H1 (cell line): Measurements from ENCODE around the gene TFB1M. TPM values are rescaled to one million over a fixed set of nuclear protein-coding genes. Genes with fewer than 3 reads are reported as not detected.

Experiments
- CTCF ChIA-PET: fragments of 300-600 bp; sonication (Branson Sonifier 250); formaldehyde crosslinking; loops from one replicate; lab custom pipeline; 2021; ENCODE audit not compliant: partially characterized antibody; lab: Charles Lee
- POLR2A ChIA-PET: fragments of 300-600 bp; sonication (Branson Sonifier 250); formaldehyde crosslinking; loops from one replicate; lab custom pipeline; 2021; ENCODE audit warnings: inconsistent platforms; ENCODE audit not compliant: partially characterized antibody; lab: Charles Lee
- DNase-seq, 2 experiments: peaks; one replicate each; pipeline versions ENCODE4 v3.0.0 to v3.0.0-alpha.2; 2010 to 2022; ENCODE audit warnings: low spot score in 2 of 2, low read depth in 1 of 2, mixed read lengths in 1 of 2
- FAIRE-seq: peaks from 2 replicates; lab custom pipeline; 2011; peaks lifted over from hg19 to GRCh38; lab: Jason Lieb, UNC
- H2AFZ ChIP-seq: 2 replicates; pipeline ENCODE4 v1.8.1; 2012; ENCODE audit warnings: low read length, inconsistent platforms
- H2AK5ac ChIP-seq: 2 replicates; pipeline ENCODE4 v1.6.1; 2013; ENCODE audit warnings: low read depth, low read length
- H2BK120ac ChIP-seq: replicated peaks from 2 replicates; pipeline ENCODE3; 2013; ENCODE audit warnings: low read depth, low read length, inconsistent platforms
- H2BK12ac ChIP-seq: 2 replicates; pipeline ENCODE4 v1.6.1; 2013; ENCODE audit warnings: low read depth, low read length
- H2BK15ac ChIP-seq: 2 replicates; pipeline ENCODE4 v1.6.1; 2013; ENCODE audit warnings: low read length
- H2BK20ac ChIP-seq: 2 replicates; pipeline ENCODE4 v1.6.1; 2013; ENCODE audit warnings: low read length
- H2BK5ac ChIP-seq: 2 replicates; pipeline ENCODE4 v1.6.1; 2013; ENCODE audit warnings: low read depth, low read length
- H3K14ac ChIP-seq: 2 replicates; pipeline ENCODE4 v1.6.1; 2013; ENCODE audit warnings: inconsistent platforms; ENCODE audit not compliant: insufficient read length
- H3K18ac ChIP-seq: 2 replicates; pipeline ENCODE4 v1.6.1; 2013; ENCODE audit warnings: low read length; ENCODE audit errors: extremely low read depth
- H3K23ac ChIP-seq: 2 replicates; pipeline ENCODE4 v1.6.1; 2013; ENCODE audit warnings: inconsistent platforms; ENCODE audit not compliant: insufficient read length
- H3K23me2 ChIP-seq: 2 replicates; pipeline ENCODE4 v1.6.1; 2013; ENCODE audit warnings: low read depth, low read length
- H3K27ac ChIP-seq: 2 replicates; pipeline ENCODE4 v1.6.1; 2011; ENCODE audit warnings: low read depth, low read length, inconsistent platforms
- H3K27me3 ChIP-seq, 4 experiments: replicated peaks in 1 of 4; 1 replicate in 1 of 4; 2 replicates in 3 of 4; pipeline versions ENCODE4 v1.6.1 to v1.8.1; 2011 to 2013; ENCODE audit warnings: low read length in 3 of 4, mild to moderate bottlenecking in 3 of 4, inconsistent platforms in 2 of 4, mixed read lengths in 2 of 4, moderate library complexity in 1 of 4; ENCODE audit not compliant: control insufficient read depth in 3 of 4, insufficient read depth in 3 of 4; ENCODE audit errors: extremely low read depth in 1 of 4
- H3K36me3 ChIP-seq, 4 experiments: 2 replicates each; pipeline versions ENCODE4 v1.6.1 to v1.8.1; 2011 to 2013; ENCODE audit warnings: mild to moderate bottlenecking in 4 of 4, low read length in 3 of 4, moderate library complexity in 2 of 4, control low read depth in 1 of 4, inconsistent platforms in 1 of 4; ENCODE audit not compliant: insufficient read depth in 4 of 4, control insufficient read depth in 2 of 4
- H3K4ac ChIP-seq: replicated peaks from 2 replicates; pipeline ENCODE3; 2013; ENCODE audit warnings: low read length, low read depth, mixed read lengths, inconsistent platforms; ENCODE audit not compliant: insufficient read length
- H3K4me1 ChIP-seq, 4 experiments: replicated peaks in 1 of 4; 1 replicate in 1 of 4; 2 replicates in 3 of 4; pipeline versions ENCODE4 v1.6.1 to v1.8.1; 2011 to 2013; ENCODE audit warnings: low read length in 3 of 4, inconsistent platforms in 2 of 4, mixed read lengths in 1 of 4; ENCODE audit not compliant: insufficient read depth in 4 of 4, control insufficient read depth in 3 of 4
- H3K4me2 ChIP-seq, 2 experiments: 2 replicates each; pipeline versions ENCODE4 v1.6.1 to v1.8.1; 2011 to 2013; ENCODE audit warnings: low read depth in 2 of 2, low read length in 2 of 2, control low read depth in 1 of 2, inconsistent platforms in 1 of 2, mild to moderate bottlenecking in 1 of 2; ENCODE audit not compliant: insufficient read depth in 1 of 2
- H3K4me3 ChIP-seq, 4 experiments: fragments of 200-600, 300-600 bp in 1 of 4; sonication (generic), shearing (Covaris generic), sonication (Bioruptor Twin) in 1 of 4; 2 replicates each; pipeline versions ENCODE4 v1.5.1 to v1.8.1; 2011 to 2016; ENCODE audit warnings: low read length in 4 of 4, low read depth in 3 of 4, control low read depth in 2 of 4, inconsistent platforms in 2 of 4, mild to moderate bottlenecking in 2 of 4, mixed read lengths in 1 of 4, moderate library complexity in 1 of 4; ENCODE audit not compliant: insufficient read depth in 2 of 4; ENCODE audit errors: extremely low read depth in 1 of 4
- H3K56ac ChIP-seq: replicated peaks from 2 replicates; pipeline ENCODE3; 2013; ENCODE audit warnings: low read depth, mild to moderate bottlenecking, mixed read lengths, low read length, inconsistent platforms; ENCODE audit not compliant: insufficient read length
- H3K79me1 ChIP-seq: 2 replicates; pipeline ENCODE4 v1.6.1; 2013; ENCODE audit warnings: low read depth, low read length, control low read depth
- H3K79me2 ChIP-seq, 2 experiments: 2 replicates each; pipeline versions ENCODE4 v1.6.1 to v1.8.1; 2012 to 2013; ENCODE audit warnings: low read length in 2 of 2, mild to moderate bottlenecking in 2 of 2, inconsistent platforms in 1 of 2; ENCODE audit not compliant: insufficient read depth in 2 of 2, control insufficient read depth in 1 of 2
- H3K9ac ChIP-seq, 4 experiments: replicated peaks in 1 of 4; 1 replicate in 1 of 4; 2 replicates in 3 of 4; pipeline versions ENCODE4 v1.6.1 to v1.8.1; 2011 to 2013; ENCODE audit warnings: low read depth in 3 of 4, low read length in 3 of 4, control low read depth in 2 of 4, mild to moderate bottlenecking in 2 of 4, moderate library complexity in 2 of 4, inconsistent platforms in 1 of 4; ENCODE audit errors: extremely low read depth in 1 of 4
- H3K9me3 ChIP-seq, 2 experiments: 2 replicates each; pipeline versions ENCODE4 v1.6.1 to v1.8.1; 2012 to 2013; ENCODE audit warnings: mild to moderate bottlenecking in 2 of 2, moderate library complexity in 2 of 2, control low read depth in 1 of 2, inconsistent platforms in 1 of 2, low read depth in 1 of 2, low read length in 1 of 2, mixed read lengths in 1 of 2; ENCODE audit not compliant: insufficient read depth in 2 of 2
- H4K20me1 ChIP-seq, 2 experiments: replicated peaks in 1 of 2; 2 replicates each; pipeline versions ENCODE3 to v1.8.1; 2011 to 2013; ENCODE audit warnings: inconsistent platforms in 2 of 2, low read length in 2 of 2, mild to moderate bottlenecking in 1 of 2; ENCODE audit not compliant: insufficient read depth in 2 of 2, control insufficient read depth in 1 of 2
- H4K5ac ChIP-seq: 2 replicates; pipeline ENCODE4 v1.6.1; 2013; ENCODE audit warnings: low read length, low read depth, mixed read lengths, inconsistent platforms; ENCODE audit not compliant: insufficient read length
- H4K8ac ChIP-seq: 2 replicates; pipeline ENCODE4 v1.8.0; 2013; ENCODE audit warnings: mild to moderate bottlenecking, moderate library complexity, low read length, inconsistent platforms; ENCODE audit not compliant: insufficient read depth; ENCODE audit errors: extremely low read depth
- H4K91ac ChIP-seq: replicated peaks from 2 replicates; pipeline ENCODE3; 2013; ENCODE audit warnings: low read length, mixed read lengths, inconsistent platforms; ENCODE audit not compliant: insufficient read length
- ASH2L ChIP-seq: fragments of 200-600, 300-600 bp; sonication (generic); IDR thresholded peaks from one replicate; pipeline ENCODE4 v1.7.1; 2017; ENCODE audit warnings: low read length
- CBX5 ChIP-seq: fragments of 300-800, 300-1000 bp; sonication (generic); IDR thresholded peaks from 2 replicates; pipeline ENCODE4 v1.7.1; 2016; ENCODE audit warnings: antibody characterized with exemption, low read length, low read depth
- CREB1 ChIP-seq: IDR thresholded peaks from 2 replicates; pipeline ENCODE4 v1.6.1; 2012; ENCODE audit warnings: inconsistent platforms
- EGR1 ChIP-seq: IDR thresholded peaks from 2 replicates; pipeline ENCODE4 v1.6.1; 2011; ENCODE audit warnings: low read depth, low read length, borderline replicate concordance
- EZH2 ChIP-seq: fragments of 200-600 bp; sonication (generic); IDR thresholded peaks from 2 replicates; pipeline ENCODE4 v1.7.1; 2012; ENCODE audit warnings: low read depth, mild to moderate bottlenecking, moderate library complexity, low read length, inconsistent platforms; ENCODE audit not compliant: severe bottlenecking
- FOSL1 ChIP-seq: IDR thresholded peaks from 2 replicates; pipeline ENCODE4 v1.6.1; 2011; ENCODE audit warnings: mild to moderate bottlenecking, low read depth, low read length, moderate library complexity; ENCODE audit not compliant: insufficient read depth
- KDM5A ChIP-seq: fragments of 200-600 bp; IDR thresholded peaks from 2 replicates; pipeline ENCODE4 v1.7.1; 2012; ENCODE audit warnings: mild to moderate bottlenecking, low read length, inconsistent platforms, mixed read lengths
- NANOG ChIP-seq: IDR thresholded peaks from 2 replicates; pipeline ENCODE4 v1.6.1; 2011; ENCODE audit warnings: low read length, low read depth, mild to moderate bottlenecking, inconsistent platforms; ENCODE audit not compliant: insufficient read depth, poor library complexity, severe bottlenecking
- RBBP5 ChIP-seq: IDR thresholded peaks from 2 replicates; pipeline ENCODE4 v1.7.1; 2012; ENCODE audit warnings: low read depth, mild to moderate bottlenecking, inconsistent platforms, low read length, moderate library complexity, borderline replicate concordance
- SIRT6 ChIP-seq: IDR thresholded peaks from one replicate; pipeline ENCODE4 v1.7.1; 2012; ENCODE audit warnings: low read length, inconsistent platforms
- TEAD4 ChIP-seq: IDR thresholded peaks from 2 replicates; pipeline ENCODE4 v1.6.1; 2012; ENCODE audit warnings: low read depth, low read length, inconsistent platforms, mixed read lengths
- USF2 ChIP-seq: IDR thresholded peaks from 2 replicates; pipeline ENCODE4 v1.6.1; 2011; ENCODE audit warnings: low read length, improper control_type of control experiment
- WGBS, 2 experiments: shearing (Covaris generic) in 1 of 2; methylation state at CpG; one replicate each; pipeline versions ENCODE4 v1.1.6 to v1.1.7; 2013 to 2015; ENCODE audit warnings: low lambda C conversion rate in 2 of 2, mixed read lengths in 2 of 2, inconsistent platforms in 1 of 2, low coverage in 1 of 2, missing lambda C conversion rate in 1 of 2; ENCODE audit not compliant: insufficient replicate concordance in 2 of 2, insufficient coverage in 1 of 2, insufficient read length in 1 of 2; ENCODE audit errors: extremely low coverage in 1 of 2, missing lambda C conversion rate in 1 of 2; 5-methylcytosine and 5-hydroxymethylcytosine counted together
- polyA plus RNA-seq, 7 experiments: library from polyadenylated mRNA; depleted of rRNA in 3 of 7; stranded (reverse) in 5 of 7; unstranded in 2 of 7; fragments of >200 nt in 5 of 7; fragments of 200-250 nt in 2 of 7; gene quantifications; 1 replicate in 5 of 7; 2 replicates in 1 of 7; 4 replicates in 1 of 7; pipeline versions ENCODE4 v1.2.1 to v1.2.3, GENCODE V29; 2011 to 2013; ENCODE audit warnings: missing spikeins in 2 of 7, mixed read lengths in 2 of 7
- total RNA-seq: library from RNA; stranded (reverse); fragmentation: NEBNext Ultra II Directional; extraction: Animal tissue kit (Norgen Biotek cat#: 25700); gene quantifications from 2 replicates; pipeline ENCODE4 v1.2.1, GENCODE V29; 2021

The TFB1M gene
- total and polyA plus RNA-seq, 2 of the 8 experiments (the other 6 are each of a cell fraction or from before 2014, with no cell fraction given) = 28.2 to 49.4 TPM

DNA sequence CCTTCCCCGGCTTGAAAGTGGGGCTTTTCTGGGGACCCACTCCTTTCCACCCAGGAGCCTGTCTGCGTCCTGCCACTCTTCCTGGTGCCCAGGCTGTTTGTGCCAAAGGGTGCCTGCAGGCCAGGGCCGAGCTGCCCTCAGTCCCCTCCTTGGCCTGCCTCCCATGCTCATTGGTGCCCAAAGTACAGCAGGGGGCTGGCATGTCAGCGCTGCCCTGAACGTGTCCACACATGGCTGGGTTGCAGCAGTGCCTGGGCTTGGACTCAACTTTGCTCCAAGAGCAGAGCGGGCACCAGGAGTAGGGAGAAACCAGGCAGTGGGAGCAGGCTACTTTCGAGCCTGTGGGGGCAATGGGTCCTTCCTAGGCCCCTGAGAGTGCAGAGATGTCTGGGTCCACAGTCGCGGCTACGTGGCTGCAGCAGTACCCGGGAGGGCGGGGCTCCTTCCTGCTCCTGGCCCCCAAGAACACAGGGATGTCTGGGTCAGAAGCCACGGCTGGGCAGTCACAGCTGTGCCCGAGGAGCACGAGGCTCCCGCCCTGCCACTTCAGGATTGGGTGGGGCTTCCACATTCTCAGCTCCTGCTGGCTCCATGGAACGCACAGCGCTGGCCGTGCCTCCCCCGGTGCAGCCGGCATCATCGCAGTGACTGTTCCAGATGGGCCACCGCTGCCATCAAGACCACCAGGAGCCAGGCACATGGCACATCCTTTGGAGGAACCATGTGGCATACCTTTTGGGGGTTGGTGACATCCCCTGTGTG, 100.5 kb downstream of the TFB1M start:
- H2BK12ac ChIP-seq = no peak overlapping the region
- no peak overlapping the region for H2BK15ac ChIP-seq
- H2AFZ ChIP-seq = no peak overlapping the region
- H3K56ac ChIP-seq = no peak overlapping the region
- H3K18ac ChIP-seq = no peak overlapping the region
- CTCF ChIA-PET = interaction anchor here (0.9 to 1.9 kb wide), 7 partner anchors 9 to 539 kb away, joined by 3 to 4 read pairs (median 3); no protein-coding TSS in a partner anchor
- no peak overlapping the region for H2BK20ac ChIP-seq
- no peak overlapping the region for H3K27ac ChIP-seq
- no peaks in the 10 kb centered on the region for H3K27me3 ChIP-seq
- DNase-seq (no peak), FAIRE-seq (no peak)
- H4K91ac ChIP-seq = peak overlapping the region; percentile 40
- H4K8ac ChIP-seq = no peak overlapping the region
- H3K23me2 ChIP-seq = no peaks in the 10 kb centered on the region; the same call in 1 of the 2 replicates
- no peak overlapping the region for H2AK5ac ChIP-seq
- H2BK120ac ChIP-seq = no peak overlapping the region
- no peaks in the 10 kb centered on the region; the same call in 1 of the 2 replicates for H3K79me1 ChIP-seq
- POLR2A ChIA-PET = no interaction called here
- H4K5ac ChIP-seq = no peak overlapping the region
- no peak overlapping the region for H3K14ac ChIP-seq
- WGBS, 2 experiments = 95% methylated on average over 22 of the region's 23 CpGs; no CpG with 5 or more reads in 1 of the 2 experiments
- no peak overlapping the region for H3K4me2 ChIP-seq
- no peaks in the 10 kb centered on the region for H3K79me2 ChIP-seq
- no peaks in the 10 kb centered on the region for H4K20me1 ChIP-seq
- no peak overlapping the region for H3K9ac ChIP-seq
- no peak overlapping the region for H3K4ac ChIP-seq
- H3K36me3 ChIP-seq = peaks cover 0 to 9% (median 5%) of the 10 kb centered on the region in 4 experiments; a peak in 3 of 8 replicates
- no peak overlapping the region for H3K23ac ChIP-seq
- H3K4me3 ChIP-seq = no peak overlapping the region
- H2BK5ac ChIP-seq = no peak overlapping the region
- no peaks in the 10 kb centered on the region; a peak in 1 of 4 replicates for H3K9me3 ChIP-seq
- H3K4me1 ChIP-seq = peaks cover 3 to 5% (median 4%) of the 10 kb centered on the region in 4 experiments; a peak in 4 of 7 replicates
- TF ChIP-seq TEAD4 (no peak), CBX5 (no peak), KDM5A (no peak), SIRT6 (no peak), CREB1 (no peak), EGR1 (no peak), EZH2 (no peak), ASH2L (no peak), FOSL1 (no peak), NANOG (no peak), RBBP5 (no peak), USF2 (no peak)
